Stimulated activated CD8-positive, alpha-beta memory T cell treated with anti-CD3 and anti-CD28 coated beads, Interleukin-4, amount 100 ng/mL, for 24 hours (primary cell): ENCODE measurements around the gene HIPK4.
"Not testable (repeated sequence)": the region's sequence is repeated elsewhere in the genome, so short reads cannot be mapped to it uniquely, and the experiment has no call there.

Experiments used
- DNase-seq: peaks from one replicate; pipeline ENCODE4 v3.0.0-alpha.2; 2020; ENCODE audit warnings: low read depth

The HIPK4 gene

GRCh38 chr19:40336601-40336900 is 53.4 kb downstream of the HIPK4 start:
- DNase-seq = no peak

GRCh38 chr19:40335855-40336600 is 54.0 kb downstream of the HIPK4 start:
- no peak for DNase-seq

- no peak for DNase-seq
Observed at GRCh38 chr19:40335101-40335500, 54.9 kb downstream of the HIPK4 start.

GRCh38 chr19:40333083-40333482 is 56.9 kb downstream of the HIPK4 start:
- not testable (repeated sequence) for DNase-seq

- DNase-seq = no peak
Observed at GRCh38 chr19:40332669-40333068, 57.3 kb downstream of the HIPK4 start.

GRCh38 chr19:40331052-40331451 is 58.9 kb downstream of the HIPK4 start:
- DNase-seq = no peak
